SK-N-SH (cell line): ENCODE measurements around the gene RSRC1. TPM values are rescaled to one million over a fixed set of nuclear protein-coding genes. Genes with fewer than 3 reads are reported as not detected.

Experiments
- CTCF ChIA-PET: fragments of 300-600, 350-600 bp; formaldehyde crosslinking; extraction: SDS; loops from one replicate; lab custom pipeline; 2021; lab: Yijun Ruan, JAX
- POLR2A ChIA-PET: fragments of 350-600 bp; sonication (Branson Sonifier 250); formaldehyde crosslinking; extraction: SDS; loops from one replicate; lab custom pipeline; 2020; ENCODE audit warnings: antibody characterized with exemption, inconsistent platforms; lab: Yijun Ruan, JAX
- DNase-seq: peaks from one replicate; pipeline ENCODE4 v3.0.0; 2012
- H2AFZ ChIP-seq: fragments of 200-600 bp; sonication (generic); 2 replicates; pipeline ENCODE4 v1.8.1; 2016; ENCODE audit warnings: antibody characterized with exemption, mild to moderate bottlenecking, low read depth
- H3F3A ChIP-seq: fragments of 200-600 bp; sonication (generic); replicated peaks from 2 replicates; pipeline ENCODE3; 2016; ENCODE audit warnings: antibody characterized with exemption, mild to moderate bottlenecking; ENCODE audit not compliant: insufficient read depth
- H3K27ac ChIP-seq, 2 experiments: fragments of 200-500 bp in 1 of 2; fragments of 200-600 bp in 1 of 2; sonication (Bioruptor generic) in 1 of 2; sonication (generic), shearing (Covaris generic) in 1 of 2; 2 replicates each; pipeline versions ENCODE4 v1.5.1 to v1.6.1; 2014 to 2016; ENCODE audit warnings: low read depth in 2 of 2, inconsistent platforms in 1 of 2, low read length in 1 of 2, mild to moderate bottlenecking in 1 of 2, mixed read lengths in 1 of 2
- H3K27me3 ChIP-seq: fragments of 200-600 bp; sonication (generic), shearing (Covaris generic); 2 replicates; pipeline ENCODE4 v1.6.1; 2016; ENCODE audit warnings: mixed run types; ENCODE audit not compliant: insufficient read depth
- H3K36me3 ChIP-seq, 2 experiments: fragments of 200-500 bp in 1 of 2; fragments of 200-600 bp in 1 of 2; sonication (Bioruptor generic) in 1 of 2; sonication (generic) in 1 of 2; replicated peaks in 1 of 2; 2 replicates each; pipeline versions ENCODE3 to v1.5.1; 2014 to 2016; ENCODE audit warnings: low read length in 1 of 2, mild to moderate bottlenecking in 1 of 2; ENCODE audit not compliant: insufficient read depth in 2 of 2, control insufficient read depth in 1 of 2
- H3K4me1 ChIP-seq, 2 experiments: fragments of 200-500 bp in 1 of 2; fragments of 200-600 bp in 1 of 2; sonication (Bioruptor generic) in 1 of 2; sonication (generic), shearing (Covaris generic) in 1 of 2; 2 replicates each; pipeline versions ENCODE4 v1.5.1 to v1.6.1; 2014 to 2016; ENCODE audit warnings: low read depth in 1 of 2, low read length in 1 of 2, mixed run types in 1 of 2; ENCODE audit not compliant: insufficient read depth in 2 of 2, control insufficient read depth in 1 of 2
- H3K4me2 ChIP-seq: fragments of 200-600 bp; sonication (generic), shearing (Covaris generic); 2 replicates; pipeline ENCODE4 v1.6.1; 2017; ENCODE audit warnings: mixed run types
- H3K4me3 ChIP-seq, 2 experiments: fragments of 200-500 bp in 1 of 2; fragments of 200-600 bp in 1 of 2; sonication (Bioruptor generic) in 1 of 2; sonication (generic), shearing (Covaris generic) in 1 of 2; 2 replicates each; pipeline versions ENCODE4 v1.5.1 to v1.8.1; 2014 to 2016; ENCODE audit warnings: low read depth in 2 of 2, inconsistent platforms in 1 of 2, low read length in 1 of 2, mild to moderate bottlenecking in 1 of 2, mixed read lengths in 1 of 2, moderate library complexity in 1 of 2
- H3K79me2 ChIP-seq: fragments of 200-600 bp; sonication (generic); 2 replicates; pipeline ENCODE4 v1.8.1; 2017; ENCODE audit warnings: mild to moderate bottlenecking; ENCODE audit not compliant: insufficient read depth
- H3K9ac ChIP-seq: fragments of 200-600 bp; sonication (generic); 2 replicates; pipeline ENCODE4 v1.6.1; 2017; ENCODE audit warnings: mixed run types
- H3K9me2 ChIP-seq: fragments of 200-600 bp; sonication (generic); 2 replicates; pipeline ENCODE4 v1.6.1; 2017; ENCODE audit warnings: mixed run types
- H3K9me3 ChIP-seq: fragments of 200-600 bp; sonication (generic); 2 replicates; pipeline ENCODE4 v1.6.1; 2017; ENCODE audit warnings: mixed run types, mild to moderate bottlenecking, moderate library complexity
- H4K20me1 ChIP-seq: fragments of 200-600 bp; sonication (generic); 2 replicates; pipeline ENCODE4 v1.6.1; 2017; ENCODE audit warnings: mild to moderate bottlenecking, mixed run types; ENCODE audit not compliant: insufficient read depth
- ELF1 ChIP-seq: IDR thresholded peaks from 2 replicates; pipeline ENCODE4 v1.4.0; 2012
- FOSL2 ChIP-seq: IDR thresholded peaks from 2 replicates; pipeline ENCODE4 v1.4.0; 2012; ENCODE audit warnings: low read depth, mild to moderate bottlenecking, moderate library complexity, borderline replicate concordance
- FOXM1 ChIP-seq: IDR thresholded peaks from 2 replicates; pipeline ENCODE4 v1.4.0; 2012; ENCODE audit warnings: low read depth, mild to moderate bottlenecking
- MEF2A ChIP-seq: IDR thresholded peaks from 2 replicates; pipeline ENCODE4 v1.4.0; 2012; ENCODE audit warnings: low read depth, borderline replicate concordance
- MXI1 ChIP-seq: IDR thresholded peaks from 2 replicates; pipeline ENCODE4 v1.6.1; 2012; ENCODE audit warnings: mild to moderate bottlenecking, low read depth, low read length, improper control_type of control experiment
- NFIC ChIP-seq: IDR thresholded peaks from 2 replicates; pipeline ENCODE4 v1.4.0; 2012; ENCODE audit warnings: borderline replicate concordance
- NRF1 ChIP-seq: IDR thresholded peaks from 2 replicates; pipeline ENCODE4 v1.6.1; 2012; ENCODE audit warnings: low read depth, mild to moderate bottlenecking, low read length
- POLR2AphosphoS5 ChIP-seq: IDR thresholded peaks from 2 replicates; pipeline ENCODE4 v1.6.1; 2012; ENCODE audit warnings: low read depth, low read length
- RAD21 ChIP-seq: IDR thresholded peaks from 2 replicates; pipeline ENCODE4 v1.6.1; 2012; ENCODE audit warnings: mild to moderate bottlenecking, low read length
- RXRA ChIP-seq: IDR thresholded peaks from 2 replicates; pipeline ENCODE4 v1.4.0; 2012; ENCODE audit warnings: low read depth, mild to moderate bottlenecking, borderline replicate concordance
- SIN3A ChIP-seq: IDR thresholded peaks from 2 replicates; pipeline ENCODE4 v1.6.1; 2012; ENCODE audit warnings: low read depth, mild to moderate bottlenecking, low read length, moderate library complexity, borderline replicate concordance
- TAF1 ChIP-seq: IDR thresholded peaks from 2 replicates; pipeline ENCODE4 v1.6.1; 2012; ENCODE audit warnings: low read depth, mild to moderate bottlenecking, low read length, moderate library complexity, borderline replicate concordance
- TCF12 ChIP-seq: IDR thresholded peaks from 2 replicates; pipeline ENCODE4 v1.4.0; 2012
- YY1 ChIP-seq: IDR thresholded peaks from 2 replicates; pipeline ENCODE4 v1.4.0; 2012; ENCODE audit warnings: low read depth, mild to moderate bottlenecking
- WGBS: methylation state at CpG from one replicate; pipeline ENCODE4 v1.1.6; 2017; ENCODE audit warnings: low lambda C conversion rate; 5-methylcytosine and 5-hydroxymethylcytosine counted together
- polyA plus RNA-seq, 3 experiments: library from polyadenylated mRNA; depleted of rRNA; stranded (reverse); fragments of >200 nt; gene quantifications; 2 replicates each; pipeline ENCODE4 v1.2.3, GENCODE V29; 2012
- TF ChIP-seq, protein P1 (sequence below): IDR thresholded peaks from 2 replicates; pipeline ENCODE4; 2012
- TF ChIP-seq, protein P2 (sequence below): IDR thresholded peaks from 2 replicates; pipeline ENCODE4 v1.4.0; 2012; ENCODE audit warnings: low read depth
- TF ChIP-seq, protein P3 (sequence below): fragments of 150-350 bp; IDR thresholded peaks from 2 replicates; pipeline ENCODE4 v1.6.1; 2017; ENCODE audit warnings: antibody characterized with exemption, low read length, low read depth, borderline replicate concordance
- TF ChIP-seq, protein P4 (sequence below): IDR thresholded peaks from 2 replicates; pipeline ENCODE4 v1.4.0; 2012; ENCODE audit warnings: low read depth, borderline replicate concordance
- TF ChIP-seq, protein P5 (sequence below): IDR thresholded peaks from 2 replicates; pipeline ENCODE4 v1.4.0; 2012; ENCODE audit warnings: low read depth, borderline replicate concordance
- TF ChIP-seq, protein P6 (sequence below): IDR thresholded peaks from 2 replicates; pipeline ENCODE4 v1.6.1; 2012; ENCODE audit warnings: mild to moderate bottlenecking, low read depth, low read length, moderate library complexity

RSRC1 gene
- polyA plus RNA-seq, 1 of the 3 experiments (the other 2 are of a cell fraction), result 4.5 TPM

DNA sequence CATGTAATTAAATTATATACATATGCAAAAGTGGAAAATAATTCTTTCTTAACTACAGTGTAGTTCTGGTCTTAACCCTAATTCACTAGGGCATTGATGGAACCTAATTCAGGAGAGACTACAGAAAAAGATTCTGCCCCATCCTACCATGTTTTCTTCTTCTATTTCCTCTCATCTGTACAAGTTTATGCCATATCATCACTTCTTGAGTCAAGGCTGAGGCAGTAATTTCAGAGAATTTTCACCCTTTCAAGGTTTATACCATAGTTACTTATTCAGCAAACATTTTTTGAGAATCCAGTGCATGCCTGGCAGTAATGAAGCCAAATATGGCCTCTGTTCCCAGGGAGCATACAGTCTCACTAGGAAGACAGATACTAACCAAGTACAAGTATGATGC, 37.1 kb upstream of the RSRC1 start:
- no peaks in the 10 kb centered on the region for H3F3A ChIP-seq
- no peaks in the 10 kb centered on the region for H3K9me3 ChIP-seq

DNA sequence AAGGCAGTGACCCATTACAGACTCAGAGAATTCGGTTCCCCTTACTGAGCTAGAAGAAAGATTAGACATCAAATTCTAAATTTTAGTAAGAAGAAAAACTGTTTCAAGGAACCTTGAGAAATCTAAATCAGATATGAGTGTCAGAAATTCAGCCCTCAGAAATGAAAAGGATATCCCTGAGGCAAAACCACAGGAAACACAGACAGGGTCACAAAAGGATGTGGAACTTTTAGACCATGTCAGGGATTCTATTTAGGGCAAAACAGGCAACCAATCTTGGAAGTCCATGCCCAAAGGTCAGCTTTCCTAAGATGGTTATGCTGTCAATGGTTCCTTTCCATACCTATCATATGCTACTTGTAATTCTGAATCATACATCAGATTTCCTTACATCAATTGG, 35.3 kb upstream of the RSRC1 start:
- Histone ChIP-seq H3K79me2 (no peaks in the 10 kb centered on the region), H3K27ac (no peak overlapping the region), H3K4me3 (no peak overlapping the region), H3F3A (no peaks in the 10 kb centered on the region), H3K4me2 (no peak overlapping the region), H3K4me1 (no peaks in the 10 kb centered on the region), H3K27me3 (no peaks in the 10 kb centered on the region), H3K9me2 (no peaks in the 10 kb centered on the region), H3K9me3 (no peaks in the 10 kb centered on the region), H2AFZ (no peak overlapping the region), H4K20me1 (no peaks in the 10 kb centered on the region), H3K36me3 (no peaks in the 10 kb centered on the region), H3K9ac (no peak overlapping the region)
- POLR2A ChIA-PET, result no interaction called here
- no peak for DNase-seq
- CTCF ChIA-PET, result interaction anchor here (0.6 kb wide), 1 partner anchor 66 kb away, joined by 3 read pairs; no protein-coding TSS in a partner anchor
- WGBS, result 59% methylated on average over 1 of the region's 1 CpG
- TF ChIP-seq ELF1, result no peak
- TF ChIP-seq TCF12, result no peak
- no peak for TF ChIP-seq MXI1
- TF ChIP-seq FOXM1, result no peak
- TF ChIP-seq YY1, result no peak
- TF ChIP-seq RXRA, result no peak
- TF ChIP-seq POLR2AphosphoS5, result no peak
- TF ChIP-seq, protein P1, sequence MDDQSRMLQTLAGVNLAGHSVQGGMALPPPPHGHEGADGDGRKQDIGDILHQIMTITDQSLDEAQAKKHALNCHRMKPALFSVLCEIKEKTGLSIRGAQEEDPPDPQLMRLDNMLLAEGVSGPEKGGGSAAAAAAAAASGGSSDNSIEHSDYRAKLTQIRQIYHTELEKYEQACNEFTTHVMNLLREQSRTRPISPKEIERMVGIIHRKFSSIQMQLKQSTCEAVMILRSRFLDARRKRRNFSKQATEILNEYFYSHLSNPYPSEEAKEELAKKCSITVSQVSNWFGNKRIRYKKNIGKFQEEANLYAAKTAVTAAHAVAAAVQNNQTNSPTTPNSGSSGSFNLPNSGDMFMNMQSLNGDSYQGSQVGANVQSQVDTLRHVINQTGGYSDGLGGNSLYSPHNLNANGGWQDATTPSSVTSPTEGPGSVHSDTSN, result no peak
- TF ChIP-seq RAD21, result no peak
- TF ChIP-seq, protein P2, sequence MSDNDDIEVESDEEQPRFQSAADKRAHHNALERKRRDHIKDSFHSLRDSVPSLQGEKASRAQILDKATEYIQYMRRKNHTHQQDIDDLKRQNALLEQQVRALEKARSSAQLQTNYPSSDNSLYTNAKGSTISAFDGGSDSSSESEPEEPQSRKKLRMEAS, result no peak
- TF ChIP-seq, protein P3, sequence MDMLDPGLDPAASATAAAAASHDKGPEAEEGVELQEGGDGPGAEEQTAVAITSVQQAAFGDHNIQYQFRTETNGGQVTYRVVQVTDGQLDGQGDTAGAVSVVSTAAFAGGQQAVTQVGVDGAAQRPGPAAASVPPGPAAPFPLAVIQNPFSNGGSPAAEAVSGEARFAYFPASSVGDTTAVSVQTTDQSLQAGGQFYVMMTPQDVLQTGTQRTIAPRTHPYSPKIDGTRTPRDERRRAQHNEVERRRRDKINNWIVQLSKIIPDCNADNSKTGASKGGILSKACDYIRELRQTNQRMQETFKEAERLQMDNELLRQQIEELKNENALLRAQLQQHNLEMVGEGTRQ, result no peak
- TF ChIP-seq, protein P4, sequence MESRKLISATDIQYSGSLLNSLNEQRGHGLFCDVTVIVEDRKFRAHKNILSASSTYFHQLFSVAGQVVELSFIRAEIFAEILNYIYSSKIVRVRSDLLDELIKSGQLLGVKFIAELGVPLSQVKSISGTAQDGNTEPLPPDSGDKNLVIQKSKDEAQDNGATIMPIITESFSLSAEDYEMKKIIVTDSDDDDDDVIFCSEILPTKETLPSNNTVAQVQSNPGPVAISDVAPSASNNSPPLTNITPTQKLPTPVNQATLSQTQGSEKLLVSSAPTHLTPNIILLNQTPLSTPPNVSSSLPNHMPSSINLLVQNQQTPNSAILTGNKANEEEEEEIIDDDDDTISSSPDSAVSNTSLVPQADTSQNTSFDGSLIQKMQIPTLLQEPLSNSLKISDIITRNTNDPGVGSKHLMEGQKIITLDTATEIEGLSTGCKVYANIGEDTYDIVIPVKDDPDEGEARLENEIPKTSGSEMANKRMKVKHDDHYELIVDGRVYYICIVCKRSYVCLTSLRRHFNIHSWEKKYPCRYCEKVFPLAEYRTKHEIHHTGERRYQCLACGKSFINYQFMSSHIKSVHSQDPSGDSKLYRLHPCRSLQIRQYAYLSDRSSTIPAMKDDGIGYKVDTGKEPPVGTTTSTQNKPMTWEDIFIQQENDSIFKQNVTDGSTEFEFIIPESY, result no peak
- TF ChIP-seq FOSL2, result no peak
- TF ChIP-seq NFIC, result no peak
- TF ChIP-seq, protein P5, sequence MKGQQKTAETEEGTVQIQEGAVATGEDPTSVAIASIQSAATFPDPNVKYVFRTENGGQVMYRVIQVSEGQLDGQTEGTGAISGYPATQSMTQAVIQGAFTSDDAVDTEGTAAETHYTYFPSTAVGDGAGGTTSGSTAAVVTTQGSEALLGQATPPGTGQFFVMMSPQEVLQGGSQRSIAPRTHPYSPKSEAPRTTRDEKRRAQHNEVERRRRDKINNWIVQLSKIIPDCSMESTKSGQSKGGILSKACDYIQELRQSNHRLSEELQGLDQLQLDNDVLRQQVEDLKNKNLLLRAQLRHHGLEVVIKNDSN, result no peak
- TF ChIP-seq TAF1, result no peak

More for the DNA sequence above, 37.1 kb upstream of the RSRC1 start:
- POLR2A ChIA-PET, result no interaction called here
- Histone ChIP-seq H3K27ac (no peak overlapping the region), H3K36me3 (no peaks in the 10 kb centered on the region), H3K4me3 (no peak overlapping the region), H4K20me1 (no peaks in the 10 kb centered on the region), H3K27me3 (no peaks in the 10 kb centered on the region), H3K9me2 (no peaks in the 10 kb centered on the region), H3K9ac (no peak overlapping the region), H3K79me2 (no peaks in the 10 kb centered on the region), H3K4me2 (no peak overlapping the region), H2AFZ (no peak overlapping the region), H3K4me1 (no peaks in the 10 kb centered on the region)
- CTCF ChIA-PET, result no interaction called here
- no peak for TF ChIP-seq SIN3A
- no peak for TF ChIP-seq RAD21
- no peak for TF ChIP-seq NRF1
- TF ChIP-seq, protein P6, sequence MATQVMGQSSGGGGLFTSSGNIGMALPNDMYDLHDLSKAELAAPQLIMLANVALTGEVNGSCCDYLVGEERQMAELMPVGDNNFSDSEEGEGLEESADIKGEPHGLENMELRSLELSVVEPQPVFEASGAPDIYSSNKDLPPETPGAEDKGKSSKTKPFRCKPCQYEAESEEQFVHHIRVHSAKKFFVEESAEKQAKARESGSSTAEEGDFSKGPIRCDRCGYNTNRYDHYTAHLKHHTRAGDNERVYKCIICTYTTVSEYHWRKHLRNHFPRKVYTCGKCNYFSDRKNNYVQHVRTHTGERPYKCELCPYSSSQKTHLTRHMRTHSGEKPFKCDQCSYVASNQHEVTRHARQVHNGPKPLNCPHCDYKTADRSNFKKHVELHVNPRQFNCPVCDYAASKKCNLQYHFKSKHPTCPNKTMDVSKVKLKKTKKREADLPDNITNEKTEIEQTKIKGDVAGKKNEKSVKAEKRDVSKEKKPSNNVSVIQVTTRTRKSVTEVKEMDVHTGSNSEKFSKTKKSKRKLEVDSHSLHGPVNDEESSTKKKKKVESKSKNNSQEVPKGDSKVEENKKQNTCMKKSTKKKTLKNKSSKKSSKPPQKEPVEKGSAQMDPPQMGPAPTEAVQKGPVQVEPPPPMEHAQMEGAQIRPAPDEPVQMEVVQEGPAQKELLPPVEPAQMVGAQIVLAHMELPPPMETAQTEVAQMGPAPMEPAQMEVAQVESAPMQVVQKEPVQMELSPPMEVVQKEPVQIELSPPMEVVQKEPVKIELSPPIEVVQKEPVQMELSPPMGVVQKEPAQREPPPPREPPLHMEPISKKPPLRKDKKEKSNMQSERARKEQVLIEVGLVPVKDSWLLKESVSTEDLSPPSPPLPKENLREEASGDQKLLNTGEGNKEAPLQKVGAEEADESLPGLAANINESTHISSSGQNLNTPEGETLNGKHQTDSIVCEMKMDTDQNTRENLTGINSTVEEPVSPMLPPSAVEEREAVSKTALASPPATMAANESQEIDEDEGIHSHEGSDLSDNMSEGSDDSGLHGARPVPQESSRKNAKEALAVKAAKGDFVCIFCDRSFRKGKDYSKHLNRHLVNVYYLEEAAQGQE, result no peak
- TF ChIP-seq MXI1, result no peak
- TF ChIP-seq ELF1, result no peak
- TF ChIP-seq MEF2A, result no peak
- DNase-seq, result no peak
